ENCODE measurements around the gene PARD3. TPM values are rescaled to one million over a fixed set of nuclear protein-coding genes. Genes with fewer than 3 reads are reported as not detected.

Gene PARD3
- total and polyA plus RNA-seq, 10 of the 15 experiments (the other 5 are each of a cell fraction or from before 2014, with no cell fraction given) = 2.6 to 43.1 (median 13.9) TPM

- H2AFZ ChIP-seq (ENCODE audit: control insufficient read depth, low read depth, low read length) = no peak overlapping the region
- ATAC-seq (peak; percentile 36; the same call in 1 of the 3 replicates), FAIRE-seq (no peak), DNase-seq (ENCODE audit: low read depth, low spot score) (no peak)
- WGBS (ENCODE audit: insufficient coverage, insufficient replicate concordance, low lambda C conversion rate, missing lambda C conversion rate) = 62% methylated on average over 6 of the region's 6 CpGs
- H3K9me3 ChIP-seq (replicated peaks; ENCODE audit: control insufficient read depth, insufficient read depth, low read length) = no peaks in the 10 kb centered on the region
- intact Hi-C loops (cut with micrococcal nuclease; ENCODE audit: unreplicated experiment) = no loop called here
- no peak overlapping the region for H3K9ac ChIP-seq (ENCODE audit: control insufficient read depth, insufficient read depth, low read length)
- ChIA-PET SMC1A (ENCODE audit: uncharacterized antibody, unreplicated experiment) (interaction anchor here (0.7 to 2.5 kb wide), 5 partner anchors 10 to 52 kb away, joined by 3 to 9 read pairs (median 4); no protein-coding TSS in a partner anchor), RAD21 (ENCODE audit: unreplicated experiment) (interaction anchor here (1.8 kb wide), 1 partner anchor 12 kb away, joined by 4 read pairs; no protein-coding TSS in a partner anchor), CTCF (interaction anchor here (0.7 to 1.4 kb wide), 2 partner anchors 9 to 13 kb away, joined by 3 to 4 read pairs; no protein-coding TSS in a partner anchor), POLR2A (no interaction called here)
- no peaks in the 10 kb centered on the region for H3K36me3 ChIP-seq (ENCODE audit: control insufficient read depth in 2 of 2, insufficient read depth in 2 of 2, low read length in 1 of 2)
- no peak overlapping the region for H3K27ac ChIP-seq (ENCODE audit: control insufficient read depth, insufficient read depth)
- no peaks in the 10 kb centered on the region for H3K79me2 ChIP-seq (ENCODE audit: control insufficient read depth, insufficient read depth, low read length)
- TF ChIP-seq MTA2 (IDR thresholded peaks at IDR 0.05; ENCODE audit: low read depth) (0 out of 2 replicates have a peak, but pooled peaks have one; percentile 11), POU2F2 (IDR thresholded peaks at IDR 0.05; ENCODE audit: borderline replicate concordance, low read depth, low read length) (no peak), JUND (IDR thresholded peaks at IDR 0.05; ENCODE audit: low read depth, low read length) (no peak), SMAD5 (IDR thresholded peaks at IDR 0.05; ENCODE audit: low read depth) (no peak)
- no peak overlapping the region for H3K4me2 ChIP-seq (ENCODE audit: control insufficient read depth, insufficient read depth)
- no peaks in the 10 kb centered on the region for H3K27me3 ChIP-seq (replicated peaks in 1 of 2; ENCODE audit: control insufficient read depth in 2 of 2, insufficient read depth in 2 of 2, low read length in 1 of 2)
- H3K4me3 ChIP-seq = no peak overlapping the region
- H4K20me1 ChIP-seq (ENCODE audit: control insufficient read depth, insufficient read depth) = no peaks in the 10 kb centered on the region
- H3K4me1 ChIP-seq (ENCODE audit: control insufficient read depth, insufficient read depth, low read length) = no peaks in the 10 kb centered on the region
- BruUV-seq (replicated peaks) = no TSS peak
- in situ Hi-C loops (cut with MboI) = no loop called here
These were observed 247.3 kb downstream of the PARD3 start for GRCh38 chr10:34567659-34568253.

DNA sequence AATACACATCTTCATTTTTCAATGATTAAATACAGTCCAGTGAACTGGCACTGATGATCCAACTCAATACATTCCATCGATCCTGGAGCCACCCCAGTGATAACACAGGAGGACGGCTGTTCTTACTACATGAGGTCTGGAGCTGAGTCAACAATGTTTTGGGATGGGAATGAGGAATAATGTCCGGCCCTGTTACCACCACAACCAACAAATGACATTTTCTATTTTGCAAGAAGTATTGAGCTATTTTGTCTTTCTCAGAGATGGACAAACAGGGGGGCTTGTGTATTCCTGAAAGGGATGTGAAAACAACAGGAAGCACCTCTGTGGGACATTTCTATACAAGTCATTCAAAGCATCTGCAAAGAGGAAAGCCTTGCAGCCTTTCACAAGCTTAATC lies 249.2 kb downstream of the PARD3 start:
- ChIA-PET POLR2A (interaction anchor here (1.0 kb wide), 1 partner anchor 35 kb away, joined by 6 read pairs; no protein-coding TSS in a partner anchor), RAD21 (ENCODE audit: unreplicated experiment) (interaction anchor here (1.3 kb wide), 1 partner anchor 47 kb away, joined by 3 read pairs; no protein-coding TSS in a partner anchor), SMC1A (ENCODE audit: uncharacterized antibody, unreplicated experiment) (interaction anchor here (0.8 to 2.5 kb wide), 5 partner anchors 8 to 43 kb away, joined by 3 to 9 read pairs (median 4); no protein-coding TSS in a partner anchor), CTCF (interaction anchor here (0.5 to 1.6 kb wide), 6 partner anchors 9 to 826 kb away, joined by 3 to 7 read pairs (median 4); no protein-coding TSS in a partner anchor)
- FAIRE-seq (no peak), ATAC-seq (no peak), DNase-seq (ENCODE audit: low read depth, low spot score) (no peak)
- Histone ChIP-seq H3K36me3 (ENCODE audit: control insufficient read depth in 2 of 2, insufficient read depth in 2 of 2, low read length in 1 of 2) (no peaks in the 10 kb centered on the region), H3K4me2 (ENCODE audit: control insufficient read depth, insufficient read depth) (no peak overlapping the region), H3K4me3 (no peak overlapping the region), H3K27me3 (replicated peaks in 1 of 2; ENCODE audit: control insufficient read depth in 2 of 2, insufficient read depth in 2 of 2, low read length in 1 of 2) (no peaks in the 10 kb centered on the region), H3K27ac (ENCODE audit: control insufficient read depth, insufficient read depth) (no peak overlapping the region), H4K20me1 (ENCODE audit: control insufficient read depth, insufficient read depth) (no peaks in the 10 kb centered on the region), H3K9ac (ENCODE audit: control insufficient read depth, insufficient read depth, low read length) (no peak overlapping the region), H3K79me2 (ENCODE audit: control insufficient read depth, insufficient read depth, low read length) (no peaks in the 10 kb centered on the region), H2AFZ (ENCODE audit: control insufficient read depth, low read depth, low read length) (no peak overlapping the region), H3K9me3 (replicated peaks; ENCODE audit: control insufficient read depth, insufficient read depth, low read length) (no peaks in the 10 kb centered on the region), H3K4me1 (ENCODE audit: control insufficient read depth, insufficient read depth, low read length) (no peaks in the 10 kb centered on the region)
- in situ Hi-C loops (cut with MboI) = no loop called here
- BruUV-seq (replicated peaks) = no TSS peak
- TF ChIP-seq SRF (IDR thresholded peaks at IDR 0.05; ENCODE audit: low read depth in 2 of 2, low read length in 2 of 2) (no peak), RBBP5 (conservative IDR thresholded peaks at IDR 0.05) (no peak)
- TF ChIP-seq, protein P1, sequence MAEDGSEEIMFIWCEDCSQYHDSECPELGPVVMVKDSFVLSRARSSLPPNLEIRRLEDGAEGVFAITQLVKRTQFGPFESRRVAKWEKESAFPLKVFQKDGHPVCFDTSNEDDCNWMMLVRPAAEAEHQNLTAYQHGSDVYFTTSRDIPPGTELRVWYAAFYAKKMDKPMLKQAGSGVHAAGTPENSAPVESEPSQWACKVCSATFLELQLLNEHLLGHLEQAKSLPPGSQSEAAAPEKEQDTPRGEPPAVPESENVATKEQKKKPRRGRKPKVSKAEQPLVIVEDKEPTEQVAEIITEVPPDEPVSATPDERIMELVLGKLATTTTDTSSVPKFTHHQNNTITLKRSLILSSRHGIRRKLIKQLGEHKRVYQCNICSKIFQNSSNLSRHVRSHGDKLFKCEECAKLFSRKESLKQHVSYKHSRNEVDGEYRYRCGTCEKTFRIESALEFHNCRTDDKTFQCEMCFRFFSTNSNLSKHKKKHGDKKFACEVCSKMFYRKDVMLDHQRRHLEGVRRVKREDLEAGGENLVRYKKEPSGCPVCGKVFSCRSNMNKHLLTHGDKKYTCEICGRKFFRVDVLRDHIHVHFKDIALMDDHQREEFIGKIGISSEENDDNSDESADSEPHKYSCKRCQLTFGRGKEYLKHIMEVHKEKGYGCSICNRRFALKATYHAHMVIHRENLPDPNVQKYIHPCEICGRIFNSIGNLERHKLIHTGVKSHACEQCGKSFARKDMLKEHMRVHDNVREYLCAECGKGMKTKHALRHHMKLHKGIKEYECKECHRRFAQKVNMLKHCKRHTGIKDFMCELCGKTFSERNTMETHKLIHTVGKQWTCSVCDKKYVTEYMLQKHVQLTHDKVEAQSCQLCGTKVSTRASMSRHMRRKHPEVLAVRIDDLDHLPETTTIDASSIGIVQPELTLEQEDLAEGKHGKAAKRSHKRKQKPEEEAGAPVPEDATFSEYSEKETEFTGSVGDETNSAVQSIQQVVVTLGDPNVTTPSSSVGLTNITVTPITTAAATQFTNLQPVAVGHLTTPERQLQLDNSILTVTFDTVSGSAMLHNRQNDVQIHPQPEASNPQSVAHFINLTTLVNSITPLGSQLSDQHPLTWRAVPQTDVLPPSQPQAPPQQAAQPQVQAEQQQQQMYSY (CRISPR knock-in tag; IDR thresholded peaks at IDR 0.05) = no peak
- intact Hi-C loops (cut with micrococcal nuclease; ENCODE audit: unreplicated experiment) = no loop called here
- 22% methylated on average over 3 of the region's 3 CpGs for WGBS (ENCODE audit: insufficient coverage, insufficient replicate concordance, low lambda C conversion rate, missing lambda C conversion rate)

Measured in GM12878 (cell line).